HFFc6 (cell line): ENCODE results near the gene PRKAG2. TPM values are rescaled to one million over a fixed set of nuclear protein-coding genes. Genes with fewer than 3 reads are reported as not detected.

Experiments used
- DNase-seq: peaks from one replicate; pipeline ENCODE4 v3.0.0-alpha.2; 2018
- H3K27ac Mint-ChIP-seq: 2 replicates; pipeline ENCODE4 v1.8.0; 2020; ENCODE audit warnings: mild to moderate bottlenecking, mixed read lengths
- H3K27me3 Mint-ChIP-seq: 2 replicates; pipeline ENCODE4 v1.8.0; 2021; ENCODE audit warnings: mild to moderate bottlenecking, moderate library complexity, mixed read lengths; ENCODE audit not compliant: insufficient read depth
- H3K36me3 Mint-ChIP-seq: 2 replicates; pipeline ENCODE4 v1.8.0; 2021; ENCODE audit warnings: low read depth, mixed read lengths
- H3K4me1 Mint-ChIP-seq: 2 replicates; pipeline ENCODE4 v1.8.0; 2020; ENCODE audit warnings: low read depth, mixed read lengths
- H3K4me3 Mint-ChIP-seq: 2 replicates; pipeline ENCODE4 v1.8.0; 2020; ENCODE audit warnings: mild to moderate bottlenecking, moderate library complexity, mixed read lengths
- H3K9me3 Mint-ChIP-seq: 2 replicates; pipeline ENCODE4 v1.8.0; 2020; ENCODE audit warnings: mild to moderate bottlenecking, mixed read lengths
- CTCF ChIP-seq: fragments of 200-600 bp; sonication (generic); IDR thresholded peaks from 2 replicates; pipeline ENCODE4 v1.5.0; 2021; ENCODE audit warnings: antibody characterized with exemption, mild to moderate bottlenecking
- total RNA-seq, 6 experiments: library from RNA; stranded (reverse); fragmentation: NEBNext Ultra II Directional; extraction: Animal tissue kit (Norgen Biotek cat#: 25700); gene quantifications; 2 replicates in 1 of 6; 3 replicates in 5 of 6; pipeline ENCODE4 v1.2.3, GENCODE V29; 2021

Gene PRKAG2
- total RNA-seq, 6 experiments from 2014 or later, result 15.1 to 19.2 (median 18.4) TPM

- H3K9me3 Mint-ChIP-seq, result no peaks in the 10 kb centered on the region
- peaks cover 1% of the 10 kb centered on the region for H3K27me3 Mint-ChIP-seq
- peaks cover 13% of the 10 kb centered on the region for H3K4me1 Mint-ChIP-seq
- no peaks in the 10 kb centered on the region for H3K36me3 Mint-ChIP-seq
- H3K4me3 Mint-ChIP-seq, result no peak overlapping the region
- no peak for DNase-seq
- no peak overlapping the region for H3K27ac Mint-ChIP-seq
- TF ChIP-seq CTCF, result no peak
These were observed 200.2 kb downstream of the PRKAG2 start for GRCh38 chr7:151676759-151677158.

GRCh38 chr7:151675196-151675920 is 201.6 kb downstream of the PRKAG2 start:
- no peaks in the 10 kb centered on the region for H3K36me3 Mint-ChIP-seq
- no peak overlapping the region for H3K27ac Mint-ChIP-seq
- H3K9me3 Mint-ChIP-seq, result no peaks in the 10 kb centered on the region

GRCh38 chr7:151674161-151674920 is 202.6 kb downstream of the PRKAG2 start:
- H3K27ac Mint-ChIP-seq, result no peak overlapping the region
- H3K4me3 Mint-ChIP-seq, result no peak overlapping the region
- H3K4me1 Mint-ChIP-seq, result peaks cover 5% of the 10 kb centered on the region; the same call in 1 of the 2 replicates
- H3K9me3 Mint-ChIP-seq, result no peaks in the 10 kb centered on the region
- DNase-seq, result no peak
- no peaks in the 10 kb centered on the region for H3K36me3 Mint-ChIP-seq
- TF ChIP-seq CTCF, result no peak
- H3K27me3 Mint-ChIP-seq, result peaks cover 7% of the 10 kb centered on the region

More at GRCh38 chr7:151675196-151675920, 201.6 kb downstream of the PRKAG2 start:
- Mint-ChIP-seq H3K27me3 (peaks cover 2% of the 10 kb centered on the region), H3K4me1 (peaks cover 6% of the 10 kb centered on the region), H3K4me3 (no peak overlapping the region)
- no peak for DNase-seq
- TF ChIP-seq CTCF, result no peak

GRCh38 chr7:151673216-151673615 is 203.7 kb downstream of the PRKAG2 start:
- H3K36me3 Mint-ChIP-seq, result no peaks in the 10 kb centered on the region
- peaks cover 9% of the 10 kb centered on the region for H3K27me3 Mint-ChIP-seq
- peaks cover 5% of the 10 kb centered on the region; the same call in 1 of the 2 replicates for H3K4me1 Mint-ChIP-seq

GRCh38 chr7:151672716-151673115 is 204.2 kb downstream of the PRKAG2 start:
- peaks cover 5% of the 10 kb centered on the region; the same call in 1 of the 2 replicates for H3K4me1 Mint-ChIP-seq
- no peak overlapping the region for H3K27ac Mint-ChIP-seq
- no peaks in the 10 kb centered on the region for H3K36me3 Mint-ChIP-seq
- H3K27me3 Mint-ChIP-seq, result peaks cover 9% of the 10 kb centered on the region
- no peak for DNase-seq
- TF ChIP-seq CTCF, result no peak
- H3K9me3 Mint-ChIP-seq, result no peaks in the 10 kb centered on the region
- H3K4me3 Mint-ChIP-seq, result no peak overlapping the region

More at GRCh38 chr7:151673216-151673615, 203.7 kb downstream of the PRKAG2 start:
- TF ChIP-seq CTCF, result no peak
- no peaks in the 10 kb centered on the region for H3K9me3 Mint-ChIP-seq
- no peak for DNase-seq
- H3K4me3 Mint-ChIP-seq, result no peak overlapping the region
- H3K27ac Mint-ChIP-seq, result no peak overlapping the region
